Liver (tissue), 9 donors: ENCODE data around the gene KAZALD1. TPM values are rescaled to one million over a fixed set of nuclear protein-coding genes. Genes with fewer than 3 reads are reported as not detected.

Experiments used
- DNase-seq: peaks from one replicate; pipeline ENCODE4 v3.0.0-alpha.2; 2017; ENCODE audit warnings: low spot score
- H3K27ac ChIP-seq, 2 donors: one replicate each; pipeline ENCODE4 v1.7.0; 2013; ENCODE audit warnings: inconsistent platforms in 2 of 2, low read length in 2 of 2, control low read depth in 1 of 2, low read depth in 1 of 2, mild to moderate bottlenecking in 1 of 2
- H3K27me3 ChIP-seq, 4 donors: one replicate each; pipeline versions ENCODE4 v1.6.1 to v1.7.0; 2013; ENCODE audit warnings: low read length in 3 of 4, inconsistent platforms in 1 of 4, mild to moderate bottlenecking in 1 of 4, moderate library complexity in 1 of 4; ENCODE audit not compliant: control insufficient read depth in 4 of 4, insufficient read depth in 4 of 4
- H3K36me3 ChIP-seq, 4 donors: one replicate each; pipeline versions ENCODE4 v1.6.1 to v1.7.0; 2013; ENCODE audit warnings: low read length in 3 of 4, mild to moderate bottlenecking in 3 of 4, low read depth in 1 of 4, moderate library complexity in 1 of 4; ENCODE audit not compliant: control insufficient read depth in 4 of 4, insufficient read depth in 3 of 4
- H3K4me1 ChIP-seq, 4 donors: one replicate each; pipeline versions ENCODE4 v1.6.1 to v1.7.0; 2013; ENCODE audit warnings: low read length in 3 of 4, mild to moderate bottlenecking in 3 of 4, moderate library complexity in 1 of 4; ENCODE audit not compliant: control insufficient read depth in 4 of 4, insufficient read depth in 4 of 4
- H3K4me3 ChIP-seq, 3 donors: one replicate each; pipeline versions ENCODE4 v1.6.1 to v1.7.0; 2013; ENCODE audit warnings: low read length in 3 of 3, control low read depth in 1 of 3, low read depth in 1 of 3, mild to moderate bottlenecking in 1 of 3
- H3K9ac ChIP-seq, 2 donors: one replicate each; pipeline ENCODE4 v1.7.0; 2013; ENCODE audit warnings: low read length in 2 of 2, mild to moderate bottlenecking in 2 of 2, moderate library complexity in 2 of 2, control low read depth in 1 of 2, low read depth in 1 of 2
- H3K9me3 ChIP-seq, 4 donors: one replicate each; pipeline versions ENCODE4 v1.6.1 to v1.7.0; 2013; ENCODE audit warnings: low read length in 3 of 4; ENCODE audit not compliant: control insufficient read depth in 4 of 4
- FOXA1 ChIP-seq: IDR thresholded peaks from 2 replicates; pipeline ENCODE4 v1.6.1; 2016; ENCODE audit warnings: antibody characterized with exemption
- FOXA2 ChIP-seq: IDR thresholded peaks from 2 replicates; pipeline ENCODE4 v1.6.1; 2016; ENCODE audit warnings: antibody characterized with exemption
- GABPA ChIP-seq, 2 donors: IDR thresholded peaks in 1 of 2; conservative IDR thresholded peaks in 1 of 2; 2 replicates each; pipeline ENCODE4 v1.6.1; 2016; ENCODE audit warnings: antibody characterized with exemption in 2 of 2, mild to moderate bottlenecking in 1 of 2, moderate library complexity in 1 of 2
- HNF4A ChIP-seq, 2 donors: conservative IDR thresholded peaks; 2 replicates each; pipeline ENCODE4 v1.6.1; 2016; ENCODE audit warnings: antibody characterized with exemption in 2 of 2, mild to moderate bottlenecking in 2 of 2
- HNF4G ChIP-seq: IDR thresholded peaks from 2 replicates; pipeline ENCODE4 v1.6.1; 2016; ENCODE audit warnings: antibody characterized with exemption
- JUND ChIP-seq, 2 donors: IDR thresholded peaks; 2 replicates each; pipeline ENCODE4 v1.6.1; 2016; ENCODE audit warnings: antibody characterized with exemption in 2 of 2
- NR2F2 ChIP-seq: IDR thresholded peaks from 2 replicates; pipeline ENCODE4 v1.6.1; 2016; ENCODE audit warnings: antibody characterized with exemption
- RAD21 ChIP-seq, 2 donors: IDR thresholded peaks; 2 replicates each; pipeline ENCODE4 v1.6.1; 2016; ENCODE audit warnings: antibody characterized with exemption in 2 of 2, mild to moderate bottlenecking in 2 of 2
- REST ChIP-seq: IDR thresholded peaks from 2 replicates; pipeline ENCODE4 v1.6.1; 2016; ENCODE audit warnings: antibody characterized with exemption, mild to moderate bottlenecking
- RXRA ChIP-seq, 2 donors: IDR thresholded peaks; 2 replicates each; pipeline ENCODE4 v1.6.1; 2017 to 2018; ENCODE audit warnings: antibody characterized with exemption in 2 of 2, mild to moderate bottlenecking in 1 of 2
- SP1 ChIP-seq: IDR thresholded peaks from 2 replicates; pipeline ENCODE4 v1.6.1; 2018; ENCODE audit warnings: antibody characterized with exemption, mild to moderate bottlenecking
- TAF1 ChIP-seq: conservative IDR thresholded peaks from 2 replicates; pipeline ENCODE4 v1.6.1; 2016; ENCODE audit warnings: antibody characterized with exemption, mild to moderate bottlenecking
- YY1 ChIP-seq: IDR thresholded peaks from 2 replicates; pipeline ENCODE4 v1.6.1; 2016; ENCODE audit warnings: antibody characterized with exemption, mild to moderate bottlenecking
- ZBTB33 ChIP-seq: IDR thresholded peaks from 2 replicates; pipeline ENCODE4 v1.6.1; 2016; ENCODE audit warnings: antibody characterized with exemption
- WGBS: extraction: QIAGEN DNeasy Blood & Tissue Kit; methylation state at CpG from one replicate; pipeline ENCODE4 v1.1.7; 2013; 5-methylcytosine and 5-hydroxymethylcytosine counted together
- polyA plus RNA-seq, 2 donors: library from polyadenylated mRNA; stranded (reverse) in 1 of 2; unstranded in 1 of 2; fragments of 200-250 nt in 1 of 2; fragments of >200 nt in 1 of 2; fragmentation: Nextera tagmentation in 1 of 2; extraction: Ambion mirVana in 1 of 2; gene quantifications; one replicate each; pipeline versions ENCODE4 v1.2.1 to v1.2.3, GENCODE V29; 2013 to 2015
- total RNA-seq, 2 donors: library from RNA; depleted of rRNA; stranded (reverse); fragments of >200 nt; gene quantifications; one replicate each; pipeline ENCODE4 v1.2.3, GENCODE V29; 2014
- TF ChIP-seq, protein P1 (sequence below): IDR thresholded peaks from 2 replicates; pipeline ENCODE4 v1.6.1; 2016; ENCODE audit warnings: antibody characterized with exemption
- TF ChIP-seq, protein P2 (sequence below): fragments of 150-350 bp; IDR thresholded peaks from 2 replicates; pipeline ENCODE4 v1.5.1; 2017; ENCODE audit warnings: improper control_type of control experiment, low read depth, low read length; ENCODE audit not compliant: missing input control
- TF ChIP-seq, protein P3 (sequence below): IDR thresholded peaks from 2 replicates; pipeline ENCODE4 v1.6.1; 2016; ENCODE audit warnings: antibody characterized with exemption
- donor health status: healthy.
- donor health status: healthy.
- donor health status: healthy.
- donor health status: healthy.
- donor health status: healthy.

Gene KAZALD1
- total and polyA plus RNA-seq, 4 donors: 0.21 to 1.2 (median 0.71) TPM

- WGBS: 8% methylated on average over 67 of the region's 67 CpGs
- Histone ChIP-seq H3K9me3 (no peaks in the 10 kb centered on the region), H3K36me3 (no peaks in the 10 kb centered on the region), H3K27ac (peak overlapping the region; percentile 98 to 100), H3K9ac (peak overlapping the region; percentile 93 to 98), H3K4me3 (peak overlapping the region; percentile 76 to 96 (median 86)), H3K4me1 (peaks cover 12 to 38% (median 23%) of the 10 kb centered on the region in 4 donors), H3K27me3 (peaks cover 0 to 4% (median under 1%) of the 10 kb centered on the region in 4 donors)
- peak; percentile 97 for DNase-seq
- TF ChIP-seq SP1: peak; percentile 39
- TF ChIP-seq GABPA (IDR thresholded peaks at IDR 0.05 in 1 of 2, conservative IDR thresholded peaks at IDR 0.05 in 1 of 2): peak in 1 of 2 donors; percentile 15
- no peak for TF ChIP-seq JUND (IDR thresholded peaks at IDR 0.05)
- TF ChIP-seq REST: peak; percentile 29
These were observed 702 bp upstream of the KAZALD1 start for GRCh38 chr10:101060951-101061623.

GRCh38 chr10:101062232-101063049, 652 bp downstream of the KAZALD1 start:
- peaks cover 19 to 50% (median 31%) of the 10 kb centered on the region in 4 donors for H3K4me1 ChIP-seq
- no peak overlapping the region for H3K9ac ChIP-seq
- peak overlapping the region in 1 of 2 donors; percentile 2 for H3K27ac ChIP-seq
- peak overlapping the region in 2 of 3 donors; percentile 27 to 40 for H3K4me3 ChIP-seq
- TF ChIP-seq HNF4G (no peak), RAD21 (IDR thresholded peaks at IDR 0.05) (peak in 1 of 2 donors; percentile 26), HNF4A (conservative IDR thresholded peaks at IDR 0.05) (peak in 1 of 2 donors; percentile 31), YY1 (no peak), TAF1 (no peak), GABPA (IDR thresholded peaks at IDR 0.05 in 1 of 2, conservative IDR thresholded peaks at IDR 0.05 in 1 of 2) (no peak), RXRA (IDR thresholded peaks at IDR 0.05) (no peak), ZBTB33 (no peak), NR2F2 (peak; percentile 45), REST (no peak), FOXA2 (no peak), JUND (IDR thresholded peaks at IDR 0.05) (no peak), FOXA1 (no peak), SP1 (no peak)
- TF ChIP-seq, protein P1, sequence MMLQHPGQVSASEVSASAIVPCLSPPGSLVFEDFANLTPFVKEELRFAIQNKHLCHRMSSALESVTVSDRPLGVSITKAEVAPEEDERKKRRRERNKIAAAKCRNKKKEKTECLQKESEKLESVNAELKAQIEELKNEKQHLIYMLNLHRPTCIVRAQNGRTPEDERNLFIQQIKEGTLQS: no peak
- TF ChIP-seq, protein P2, sequence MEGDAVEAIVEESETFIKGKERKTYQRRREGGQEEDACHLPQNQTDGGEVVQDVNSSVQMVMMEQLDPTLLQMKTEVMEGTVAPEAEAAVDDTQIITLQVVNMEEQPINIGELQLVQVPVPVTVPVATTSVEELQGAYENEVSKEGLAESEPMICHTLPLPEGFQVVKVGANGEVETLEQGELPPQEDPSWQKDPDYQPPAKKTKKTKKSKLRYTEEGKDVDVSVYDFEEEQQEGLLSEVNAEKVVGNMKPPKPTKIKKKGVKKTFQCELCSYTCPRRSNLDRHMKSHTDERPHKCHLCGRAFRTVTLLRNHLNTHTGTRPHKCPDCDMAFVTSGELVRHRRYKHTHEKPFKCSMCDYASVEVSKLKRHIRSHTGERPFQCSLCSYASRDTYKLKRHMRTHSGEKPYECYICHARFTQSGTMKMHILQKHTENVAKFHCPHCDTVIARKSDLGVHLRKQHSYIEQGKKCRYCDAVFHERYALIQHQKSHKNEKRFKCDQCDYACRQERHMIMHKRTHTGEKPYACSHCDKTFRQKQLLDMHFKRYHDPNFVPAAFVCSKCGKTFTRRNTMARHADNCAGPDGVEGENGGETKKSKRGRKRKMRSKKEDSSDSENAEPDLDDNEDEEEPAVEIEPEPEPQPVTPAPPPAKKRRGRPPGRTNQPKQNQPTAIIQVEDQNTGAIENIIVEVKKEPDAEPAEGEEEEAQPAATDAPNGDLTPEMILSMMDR: peak; percentile 29
- TF ChIP-seq, protein P3, sequence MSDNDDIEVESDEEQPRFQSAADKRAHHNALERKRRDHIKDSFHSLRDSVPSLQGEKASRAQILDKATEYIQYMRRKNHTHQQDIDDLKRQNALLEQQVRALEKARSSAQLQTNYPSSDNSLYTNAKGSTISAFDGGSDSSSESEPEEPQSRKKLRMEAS: no peak
- H3K9me3 ChIP-seq: no peaks in the 10 kb centered on the region
- no peaks in the 10 kb centered on the region for H3K36me3 ChIP-seq
- peak; percentile 75 for DNase-seq
- H3K27me3 ChIP-seq: peaks cover 0 to 4% (median under 1%) of the 10 kb centered on the region in 4 donors
- WGBS: 8% methylated on average over 63 of the region's 63 CpGs
